HCT116 (cell line): ENCODE data around the gene CAMP. TPM values are rescaled to one million over a fixed set of nuclear protein-coding genes. Genes with fewer than 3 reads are reported as not detected.

Source experiments
- ATAC-seq: fragments of 200-7000 bp; cut with Tn5 transposase; 2 replicates; pipeline ENCODE4 v1.9.1; 2020; ENCODE audit warnings: mild to moderate bottlenecking, moderate library complexity
- BruUV-seq: library from RNA; stranded (reverse); fragments of 400-500 nt; replicated peaks from 2 replicates; lab custom pipeline; 2021; lab: Mats Ljungman, UMichigan
- CTCF ChIA-PET: fragments of 300-600 bp; sonication (Branson Sonifier 250); formaldehyde crosslinking; loops from one replicate; lab custom pipeline; 2021; ENCODE audit warnings: antibody characterized with exemption; lab: Charles Lee
- POLR2A ChIA-PET: fragments of 300-600, 350-600 bp; sonication (Branson Sonifier 250); formaldehyde crosslinking; loops from one replicate; lab custom pipeline; 2021; ENCODE audit warnings: antibody characterized with exemption; lab: Charles Lee
- RAD21 ChIA-PET, 2 experiments: fragments of 300-600 bp; sonication (Branson Sonifier 250); formaldehyde crosslinking; loops; one replicate each; lab custom pipeline; 2023; ENCODE audit warnings: low total read pairs in 2 of 2; ENCODE audit not compliant: uncharacterized antibody in 2 of 2, unreplicated experiment in 2 of 2, low non-redundant PET in 1 of 2; lab: Charles Lee
- DNase-seq: peaks from one replicate; pipeline ENCODE4 v3.0.0-alpha.2; 2010; ENCODE audit warnings: low read depth, low spot score
- H2AFZ ChIP-seq: fragments of 200-600 bp; shearing (Covaris generic), sonication (generic); 2 replicates; pipeline ENCODE4 v1.6.1; 2017; ENCODE audit warnings: low read depth, mixed run types, mixed read lengths, antibody characterized with exemption, low read length; ENCODE audit not compliant: poor library complexity, severe bottlenecking
- H3K27ac ChIP-seq: 2 replicates; pipeline ENCODE4 v1.5.1; 2012; ENCODE audit warnings: low read depth, low read length
- H3K27me3 ChIP-seq: fragments of 200-600 bp; sonication (generic); 2 replicates; pipeline ENCODE4 v1.6.1; 2016; ENCODE audit warnings: mixed run types, low read length, mixed read lengths; ENCODE audit not compliant: insufficient read depth
- H3K36me3 ChIP-seq, 2 experiments: fragments of 200-500 bp in 1 of 2; fragments of 200-600 bp in 1 of 2; sonication (Bioruptor generic) in 1 of 2; sonication (generic) in 1 of 2; 2 replicates each; pipeline versions ENCODE4 v1.5.1 to v1.6.1; 2014 to 2016; ENCODE audit warnings: low read length in 2 of 2, inconsistent platforms in 1 of 2, mixed read lengths in 1 of 2, mixed run types in 1 of 2; ENCODE audit not compliant: insufficient read depth in 2 of 2, control insufficient read depth in 1 of 2
- H3K4me1 ChIP-seq, 2 experiments: fragments of 200-600 bp in 1 of 2; sonication (generic) in 1 of 2; 2 replicates each; pipeline versions ENCODE4 v1.5.1 to v1.6.1; 2012 to 2017; ENCODE audit warnings: low read length in 2 of 2, inconsistent platforms in 1 of 2, mild to moderate bottlenecking in 1 of 2, mixed read lengths in 1 of 2, mixed run types in 1 of 2, moderate library complexity in 1 of 2; ENCODE audit not compliant: insufficient read depth in 2 of 2, control insufficient read depth in 1 of 2
- H3K4me2 ChIP-seq: fragments of 200-600 bp; sonication (generic); 2 replicates; pipeline ENCODE4 v1.6.1; 2017; ENCODE audit warnings: mixed run types, low read length, mixed read lengths
- H3K4me3 ChIP-seq, 2 experiments: fragments of 200-600 bp in 1 of 2; sonication (generic) in 1 of 2; replicated peaks in 1 of 2; 2 replicates each; pipeline ENCODE4 v1.5.1; 2011 to 2016; ENCODE audit warnings: low read length in 2 of 2, control low read depth in 1 of 2, low read depth in 1 of 2, mild to moderate bottlenecking in 1 of 2, mixed read lengths in 1 of 2, mixed run types in 1 of 2
- H3K79me2 ChIP-seq: fragments of 200-600 bp; sonication (generic); 2 replicates; pipeline ENCODE4 v1.6.1; 2017; ENCODE audit warnings: mild to moderate bottlenecking, mixed run types, low read length, moderate library complexity, mixed read lengths; ENCODE audit not compliant: insufficient read depth
- H3K9ac ChIP-seq: fragments of 200-600 bp; sonication (generic); 2 replicates; pipeline ENCODE4 v1.6.1; 2016; ENCODE audit warnings: low read length, mixed read lengths
- H3K9me2 ChIP-seq: fragments of 200-600 bp; sonication (generic), shearing (Covaris generic); 2 replicates; pipeline ENCODE4 v1.6.1; 2017; ENCODE audit warnings: mixed run types, mild to moderate bottlenecking, moderate library complexity; ENCODE audit not compliant: insufficient read depth
- H3K9me3 ChIP-seq, 2 experiments: fragments of 200-500 bp in 1 of 2; fragments of 200-600 bp in 1 of 2; sonication (Bioruptor generic) in 1 of 2; sonication (generic) in 1 of 2; 2 replicates each; pipeline ENCODE4 v1.6.1; 2014 to 2017; ENCODE audit warnings: low read length in 2 of 2, mixed read lengths in 2 of 2, inconsistent platforms in 1 of 2, low read depth in 1 of 2, mild to moderate bottlenecking in 1 of 2, mixed run types in 1 of 2, moderate library complexity in 1 of 2; ENCODE audit not compliant: control insufficient read depth in 1 of 2, insufficient read depth in 1 of 2
- H4K20me1 ChIP-seq: fragments of 200-600 bp; sonication (generic), shearing (Covaris generic); 2 replicates; pipeline ENCODE4 v1.6.1; 2017; ENCODE audit warnings: mixed run types, mild to moderate bottlenecking, moderate library complexity; ENCODE audit not compliant: insufficient read depth
- EZH2phosphoT487 ChIP-seq: fragments of 200-600 bp; IDR thresholded peaks from 2 replicates; pipeline ENCODE4 v1.6.1; 2018; ENCODE audit warnings: antibody characterized with exemption, borderline replicate concordance
- FOSL1 ChIP-seq: IDR thresholded peaks from 2 replicates; pipeline ENCODE4 v1.6.1; 2012; ENCODE audit warnings: low read depth
- JUND ChIP-seq: IDR thresholded peaks from 2 replicates; pipeline ENCODE4 v1.6.1; 2012
- POLR2A ChIP-seq: IDR thresholded peaks from 2 replicates; pipeline ENCODE4 v1.7.0; 2011; ENCODE audit warnings: borderline replicate concordance; ENCODE audit not compliant: insufficient read depth, insufficient read length; ENCODE audit errors: extremely low read depth
- POLR2AphosphoS5 ChIP-seq: IDR thresholded peaks from 2 replicates; pipeline ENCODE4 v1.6.1; 2011; ENCODE audit warnings: mild to moderate bottlenecking, low read depth, low read length, moderate library complexity
- RAD21 ChIP-seq: IDR thresholded peaks from 2 replicates; pipeline ENCODE4 v1.6.1; 2012; ENCODE audit warnings: low read depth, mild to moderate bottlenecking
- REST ChIP-seq: IDR thresholded peaks from 2 replicates; pipeline ENCODE4 v1.6.1; 2012; ENCODE audit warnings: low read depth
- SIN3A ChIP-seq: IDR thresholded peaks from 2 replicates; pipeline ENCODE4 v1.6.1; 2012; ENCODE audit warnings: low read depth
- SRF ChIP-seq: IDR thresholded peaks from 2 replicates; pipeline ENCODE4 v1.6.1; 2012; ENCODE audit warnings: low read depth
- intact Hi-C: fragments of 100-400 bp; cut with micrococcal nuclease; formaldehyde crosslinking; loops from 2 replicates; pipeline ENCODE4 v1.10.0; 2022
- total RNA-seq: library from RNA; stranded (reverse); gene quantifications from one replicate; pipeline ENCODE4 v1.2.1, GENCODE V29; 2021; ENCODE audit not compliant: unreplicated experiment

CAMP gene
- total RNA-seq, 1 experiment from 2014 or later: not detected

- Histone ChIP-seq H4K20me1 (no peaks in the 10 kb centered on the region), H3K79me2 (no peaks in the 10 kb centered on the region), H3K36me3 (no peaks in the 10 kb centered on the region), H3K27ac (no peak overlapping the region), H3K4me3 (no peak overlapping the region), H3K4me2 (peak overlapping the region; percentile 70), H3K9me3 (no peaks in the 10 kb centered on the region), H3K9ac (no peak overlapping the region), H3K27me3 (no peaks in the 10 kb centered on the region), H3K4me1 (peaks cover 0 to 8% of the 10 kb centered on the region in 2 experiments; a peak in 2 of 4 replicates), H2AFZ (no peak overlapping the region), H3K9me2 (no peaks in the 10 kb centered on the region)
- ATAC-seq: no peak
- DNase-seq: no peak
- POLR2A ChIA-PET: no interaction called here
- RAD21 ChIA-PET: no interaction called here
- intact Hi-C loops: loop anchor here (1.0 kb wide), 2 partner anchors 38 to 204 kb away; no protein-coding TSS in a partner anchor
- CTCF ChIA-PET: interaction anchor here (1.8 kb wide), 1 partner anchor 204 kb away, joined by 8 read pairs; no protein-coding TSS in a partner anchor
- no TSS peak for BruUV-seq
- TF ChIP-seq FOSL1: no peak
- no peak for TF ChIP-seq POLR2A
- TF ChIP-seq EZH2phosphoT487: no peak
- no peak for TF ChIP-seq REST
- TF ChIP-seq SRF: no peak
- TF ChIP-seq JUND: no peak
- TF ChIP-seq POLR2AphosphoS5: no peak
- no peak for TF ChIP-seq SIN3A
- no peak for TF ChIP-seq RAD21
Measured at GRCh38 chr3:48232232-48232631, 8.9 kb downstream of the CAMP start.
